Spleen (tissue), 11 donors: ENCODE data around the gene TYK2. TPM values are rescaled to one million over a fixed set of nuclear protein-coding genes. Genes with fewer than 3 reads are reported as not detected.
A peak's percentile ranks its signal among the peaks of the same experiment; 100 is the strongest.
"Not testable (repeated sequence)": the region's sequence is repeated elsewhere in the genome, so short reads cannot be mapped to it uniquely, and the experiment has no call there.

Experiments used
- DNase-seq: peaks from one replicate; pipeline ENCODE4 v3.0.0-alpha.2; 2020
- H3K27ac ChIP-seq, 8 donors: fragments of 200-600 bp; sonication (generic) in 7 of 8; 1 replicate in 4 of 8; 2 replicates in 4 of 8; pipeline versions ENCODE4 v1.5.0 to v1.8.0; 2016 to 2021; ENCODE audit warnings: inconsistent platforms in 4 of 8, mild to moderate bottlenecking in 4 of 8, moderate library complexity in 1 of 8
- H3K27me3 ChIP-seq, 7 donors: fragments of 200-600 bp; sonication (generic) in 6 of 7; replicated peaks in 1 of 7; 1 replicate in 4 of 7; 2 replicates in 3 of 7; pipeline versions ENCODE4 v1.5.0 to v1.8.0; 2016 to 2021; ENCODE audit warnings: inconsistent platforms in 3 of 7, mild to moderate bottlenecking in 1 of 7
- H3K36me3 ChIP-seq, 6 donors: fragments of 200-600 bp; sonication (generic) in 5 of 6; 1 replicate in 4 of 6; 2 replicates in 2 of 6; pipeline versions ENCODE4 v1.5.0 to v1.8.0; 2016 to 2021; ENCODE audit warnings: inconsistent platforms in 2 of 6
- H3K4me1 ChIP-seq, 6 donors: fragments of 200-600 bp; sonication (generic) in 5 of 6; 1 replicate in 3 of 6; 2 replicates in 3 of 6; pipeline versions ENCODE4 v1.5.0 to v1.8.0; 2016 to 2021; ENCODE audit warnings: inconsistent platforms in 3 of 6
- H3K4me3 ChIP-seq, 8 donors: fragments of 200-600 bp; sonication (generic) in 7 of 8; 1 replicate in 4 of 8; 2 replicates in 4 of 8; pipeline versions ENCODE4 v1.5.0 to v1.8.0; 2016 to 2021; ENCODE audit warnings: inconsistent platforms in 4 of 8, mild to moderate bottlenecking in 4 of 8, moderate library complexity in 2 of 8
- H3K9me3 ChIP-seq, 8 donors: fragments of 200-600 bp; sonication (generic) in 7 of 8; 1 replicate in 4 of 8; 2 replicates in 4 of 8; pipeline versions ENCODE4 v1.5.0 to v1.8.0; 2016 to 2021; ENCODE audit warnings: inconsistent platforms in 4 of 8
- CTCF ChIP-seq, 11 experiments: fragments of 200-600 bp in 7 of 11; fragments of 450-650 bp in 4 of 11; sonication (generic) in 4 of 11; IDR thresholded peaks in 8 of 11; conservative IDR thresholded peaks in 3 of 11; 1 replicate in 7 of 11; 2 replicates in 4 of 11; pipeline versions ENCODE4 v1.4.0 to v1.8.0; 2016 to 2021; ENCODE audit warnings: antibody characterized with exemption in 11 of 11, inconsistent platforms in 4 of 11, mild to moderate bottlenecking in 1 of 11
- POLR2A ChIP-seq, 3 donors: fragments of 450-650 bp; IDR thresholded peaks; one replicate each; pipeline ENCODE4 v1.5.1; 2017; ENCODE audit warnings: antibody characterized with exemption in 3 of 3, mild to moderate bottlenecking in 1 of 3
- POLR2AphosphoS5 ChIP-seq, 3 donors: sonication (generic); formaldehyde crosslinking; IDR thresholded peaks; one replicate each; pipeline ENCODE4 v1.5.1; 2017; ENCODE audit warnings: antibody characterized with exemption in 3 of 3
- WGBS, 5 donors: extraction: QIAGEN DNeasy Blood & Tissue Kit in 3 of 5; methylation state at CpG; one replicate each; pipeline versions ENCODE4 v1.1.5 to v1.1.7; 2013 to 2018; 5-methylcytosine and 5-hydroxymethylcytosine counted together
- intact Hi-C: fragments of 100-400 bp; cut with DNase I; formaldehyde crosslinking; loops from one replicate; pipeline ENCODE4 v1.15.0; 2023; ENCODE audit warnings: low total_unique reads
- polyA plus RNA-seq, 3 donors: library from polyadenylated mRNA; stranded (reverse); fragments of 200-250 nt; gene quantifications; one replicate each; pipeline ENCODE4 v1.2.1, GENCODE V29; 2013
- total RNA-seq, 7 donors: library from RNA; depleted of rRNA in 3 of 7; stranded (reverse); fragments of >200 nt in 3 of 7; fragmentation: NEBNext Ultra II Directional in 4 of 7; extraction: Animal tissue kit (Norgen Biotek cat#: 25700) in 4 of 7; gene quantifications; one replicate each; pipeline versions ENCODE4 v1.1.0 to v1.2.1, GENCODE V29; 2016 to 2021
- donor health status: healthy with polysubstance abuse.
- donor health status: DM: no; HTN: no; CAD: no; lungs with moderate emphysema.
- donor health status: DM: no; HTN: no; CAD: no.
- donor health status: Bipolar disorder and iron deficiency.
- donor health status: healthy.
- donor health status: DM: no; HTN: no; CAD: no.
- donor health status: DM: yes; HTN: yes; CAD: no.

Gene TYK2
- total and polyA plus RNA-seq, 10 donors: 159 to 422 (median 251) TPM

DNA sequence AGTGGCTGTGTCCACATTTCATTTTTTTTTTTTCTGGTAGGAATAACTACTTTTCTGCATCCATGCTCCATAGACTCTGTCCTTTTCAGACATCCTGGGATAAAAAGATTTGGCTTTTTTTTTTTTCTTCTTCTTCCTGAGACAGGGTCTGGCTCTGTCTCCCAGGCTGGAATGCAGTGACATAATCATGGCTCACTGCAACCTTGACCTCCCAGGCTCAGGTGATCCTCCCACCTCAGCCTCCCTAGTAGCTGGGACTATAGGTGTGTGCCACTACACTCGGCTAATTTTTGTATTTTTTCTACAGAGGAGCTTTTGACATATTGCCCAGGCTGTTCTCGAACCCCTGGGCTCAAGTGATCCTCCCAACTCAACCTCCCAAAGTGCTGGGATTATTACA lies 36.9 kb downstream of the TYK2 start:
- H3K27me3 ChIP-seq: no peaks in the 10 kb centered on the region
- H3K4me3 ChIP-seq: no peak overlapping the region
- H3K27ac ChIP-seq: no peak overlapping the region
- TF ChIP-seq POLR2AphosphoS5 (IDR thresholded peaks at IDR 0.05) (no peak), CTCF (IDR thresholded peaks at IDR 0.05 in 8 of 11, conservative IDR thresholded peaks at IDR 0.05 in 3 of 11) (no peak), POLR2A (IDR thresholded peaks at IDR 0.05) (no peak)
- 66 to 92% (median 87%) methylated on average over 2 of the region's 2 CpGs for WGBS, 5 donors
- H3K36me3 ChIP-seq: no peaks in the 10 kb centered on the region
- no peak for DNase-seq
- H3K4me1 ChIP-seq: peaks cover 7 to 48% (median 16%) of the 10 kb centered on the region in 6 donors
- intact Hi-C loops: no loop called here
- no peaks in the 10 kb centered on the region for H3K9me3 ChIP-seq

DNA sequence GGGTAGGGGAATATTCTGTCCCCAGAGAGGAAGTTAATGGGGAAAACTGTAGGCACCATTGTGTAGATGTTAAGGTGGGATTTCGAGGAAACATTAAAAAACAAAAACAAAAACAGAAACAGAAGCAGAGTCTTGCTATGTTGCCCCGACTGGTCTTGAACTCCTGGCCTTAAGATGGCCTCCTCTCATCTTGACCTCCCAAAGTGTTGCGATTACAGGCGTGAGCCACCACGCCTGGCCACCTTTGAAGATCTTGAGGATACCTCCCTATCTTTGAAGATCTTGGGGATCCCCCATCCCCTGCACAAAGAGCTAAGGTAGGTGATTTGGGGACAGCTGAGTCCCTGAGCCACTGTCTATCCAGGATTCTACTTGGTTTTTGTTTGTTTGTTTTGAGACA lies 40.4 kb downstream of the TYK2 start:
- no peak for TF ChIP-seq CTCF (IDR thresholded peaks at IDR 0.05 in 8 of 11, conservative IDR thresholded peaks at IDR 0.05 in 3 of 11)
- TF ChIP-seq POLR2A (IDR thresholded peaks at IDR 0.05): no peak
- TF ChIP-seq POLR2AphosphoS5 (IDR thresholded peaks at IDR 0.05): no peak
- Histone ChIP-seq H3K9me3 (no peaks in the 10 kb centered on the region), H3K27me3 (no peaks in the 10 kb centered on the region), H3K36me3 (peaks cover 0 to 18% (median 8%) of the 10 kb centered on the region in 6 donors), H3K4me1 (peaks cover 7 to 60% (median 33%) of the 10 kb centered on the region in 6 donors), H3K4me3 (peak overlapping the region in 3 of 8 donors; percentile 48 to 75 (median 68)), H3K27ac (peak overlapping the region in 7 of 8 donors; percentile 80 to 94 (median 87))
- WGBS, 5 donors: 68 to 83% (median 82%) methylated on average over 5 of the region's 5 CpGs
- no peak for DNase-seq
- intact Hi-C loops: loop anchor here (10.0 kb wide), 1 partner anchor 65 kb away; the partner anchor contains the start of gene ICAM1

DNA sequence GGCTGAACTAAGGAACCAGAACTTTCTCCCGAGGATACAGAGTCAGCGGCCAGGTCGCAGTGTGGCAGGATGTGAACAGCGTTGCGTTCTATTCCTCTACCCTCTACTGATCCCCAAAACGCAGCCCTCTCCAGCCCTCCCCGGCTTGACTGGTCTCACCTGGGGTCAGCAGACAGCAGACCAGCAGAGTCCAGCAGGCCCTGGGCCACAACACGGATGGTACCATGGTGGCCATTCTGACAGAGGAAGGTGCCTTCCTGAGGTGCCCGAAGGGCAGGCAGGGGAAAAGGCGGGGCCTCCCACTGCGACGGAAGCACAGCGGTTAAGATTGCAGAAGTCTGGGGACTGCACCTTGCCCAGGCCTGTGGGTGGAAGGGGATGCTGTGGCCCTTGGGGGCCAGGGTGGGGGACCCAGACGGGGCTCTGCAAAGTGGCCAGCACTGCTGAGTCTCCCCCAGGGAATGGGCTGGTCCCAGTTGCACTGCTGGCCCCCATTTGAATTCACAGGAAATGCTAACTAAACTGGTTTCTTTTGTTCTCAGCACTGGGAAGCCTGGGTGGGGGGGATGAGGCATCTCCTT lies 40.9 kb downstream of the TYK2 start, which contains the start of gene ICAM3:
Gene ICAM3, minus strand, starts transcription at position 245 of the 581 bp plus-strand sequence. Its CDS starts 10 bp downstream, at position 235.
- peak; percentile 96 for DNase-seq
- H3K4me3 ChIP-seq: peak within 1 kb of the TSS; percentile 16 to 75 (median 47)
- intact Hi-C loops: loop anchor here (10.0 kb wide), 1 partner anchor 65 kb away; the partner anchor contains the start of gene ICAM1
- H3K27me3 ChIP-seq: no peaks in the 10 kb centered on the region
- 9 to 25% (median 21%) methylated on average over 9 to 14 of the region's 14 CpGs for WGBS, 5 donors
- no peaks in the 10 kb centered on the region for H3K9me3 ChIP-seq
- peaks cover 7 to 65% (median 36%) of the 10 kb centered on the region in 6 donors for H3K4me1 ChIP-seq
- H3K36me3 ChIP-seq: peaks cover 0 to 23% (median 13%) of the 10 kb centered on the region in 6 donors
- H3K27ac ChIP-seq: peak within 1 kb of the TSS; percentile 71 to 94 (median 86)
- no peak for TF ChIP-seq POLR2A (IDR thresholded peaks at IDR 0.05)
- TF ChIP-seq CTCF (IDR thresholded peaks at IDR 0.05 in 8 of 11, conservative IDR thresholded peaks at IDR 0.05 in 3 of 11): no peak
- peak; percentile 79 to 83 (median 83) for TF ChIP-seq POLR2AphosphoS5 (IDR thresholded peaks at IDR 0.05)

DNA sequence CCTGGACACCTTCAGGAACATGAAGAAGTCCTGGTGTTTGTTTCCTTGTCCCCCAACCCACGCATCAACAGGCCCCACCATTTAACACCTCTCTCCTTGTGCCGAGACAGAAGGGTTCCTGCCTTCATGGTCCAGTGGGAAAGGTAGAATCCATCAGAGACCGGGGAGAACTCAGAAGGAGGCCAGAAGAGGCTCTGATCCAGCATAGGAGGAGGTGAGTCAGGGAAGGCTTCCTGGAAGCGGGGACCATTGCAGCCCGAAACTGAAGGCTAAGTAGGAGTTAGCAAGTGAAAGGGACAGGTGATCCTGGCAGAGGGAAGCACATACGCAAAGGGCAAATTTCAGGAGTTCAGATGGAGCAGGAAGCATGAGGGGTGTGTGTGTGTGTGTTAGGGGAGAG lies 41.4 kb downstream of the TYK2 start:
- Histone ChIP-seq H3K36me3 (peaks cover 0 to 28% (median 14%) of the 10 kb centered on the region in 6 donors), H3K4me1 (peaks cover 9 to 70% (median 41%) of the 10 kb centered on the region in 6 donors), H3K27me3 (no peaks in the 10 kb centered on the region), H3K27ac (peak overlapping the region; percentile 71 to 94 (median 86)), H3K9me3 (no peaks in the 10 kb centered on the region), H3K4me3 (peak overlapping the region; percentile 16 to 75 (median 47))
- TF ChIP-seq CTCF (IDR thresholded peaks at IDR 0.05 in 8 of 11, conservative IDR thresholded peaks at IDR 0.05 in 3 of 11): no peak
- TF ChIP-seq POLR2AphosphoS5 (IDR thresholded peaks at IDR 0.05): no peak
- no peak for TF ChIP-seq POLR2A (IDR thresholded peaks at IDR 0.05)
- intact Hi-C loops: loop anchor here (10.0 kb wide), 1 partner anchor 64 kb away; the partner anchor contains the start of gene ICAM1
- WGBS, 5 donors: 38 to 55% (median 41%) methylated on average over 6 of the region's 6 CpGs
- no peak for DNase-seq

DNA sequence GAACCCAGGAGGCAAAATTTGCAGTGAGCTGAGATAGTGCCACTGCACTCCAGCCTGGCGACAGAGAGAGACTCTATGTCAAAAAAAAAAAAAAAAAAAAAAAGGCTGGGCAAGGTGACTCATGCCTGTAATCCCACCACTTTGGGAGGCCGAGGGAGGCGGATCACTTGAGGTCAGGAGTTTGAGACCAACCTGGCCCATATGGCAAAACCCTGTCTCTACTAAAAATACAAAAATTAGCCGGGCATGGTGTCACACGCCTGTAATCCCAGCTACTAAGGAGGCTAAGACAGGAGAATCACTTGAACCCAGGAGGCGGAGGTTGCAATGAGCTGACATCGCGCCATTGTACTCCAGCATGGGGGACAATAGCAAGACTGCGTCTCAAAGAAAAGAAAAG lies 43.6 kb downstream of the TYK2 start:
- Histone ChIP-seq H3K27ac (peak overlapping the region in 2 of 8 donors; percentile 88 to 94), H3K4me1 (peaks cover 24 to 88% (median 58%) of the 10 kb centered on the region in 6 donors), H3K36me3 (peaks cover 0 to 34% (median 14%) of the 10 kb centered on the region in 6 donors)
- not testable (repeated sequence) for H3K9me3 ChIP-seq, H3K4me3 ChIP-seq, DNase-seq, H3K27me3 ChIP-seq
- WGBS, 5 donors: 94 to 97% (median 95%) methylated on average over 9 of the region's 9 CpGs
- intact Hi-C loops: loop anchor here (10.0 kb wide), 1 partner anchor 62 kb away; the partner anchor contains the start of gene ICAM1
